ENCODE data around the gene SMDT1.
A peak's percentile ranks its signal among the peaks of the same experiment; 100 is the strongest.
"Not testable (repeated sequence)": the region's sequence is repeated elsewhere in the genome, so short reads cannot be mapped to it uniquely, and the experiment has no call there.

SMDT1 gene

DNA sequence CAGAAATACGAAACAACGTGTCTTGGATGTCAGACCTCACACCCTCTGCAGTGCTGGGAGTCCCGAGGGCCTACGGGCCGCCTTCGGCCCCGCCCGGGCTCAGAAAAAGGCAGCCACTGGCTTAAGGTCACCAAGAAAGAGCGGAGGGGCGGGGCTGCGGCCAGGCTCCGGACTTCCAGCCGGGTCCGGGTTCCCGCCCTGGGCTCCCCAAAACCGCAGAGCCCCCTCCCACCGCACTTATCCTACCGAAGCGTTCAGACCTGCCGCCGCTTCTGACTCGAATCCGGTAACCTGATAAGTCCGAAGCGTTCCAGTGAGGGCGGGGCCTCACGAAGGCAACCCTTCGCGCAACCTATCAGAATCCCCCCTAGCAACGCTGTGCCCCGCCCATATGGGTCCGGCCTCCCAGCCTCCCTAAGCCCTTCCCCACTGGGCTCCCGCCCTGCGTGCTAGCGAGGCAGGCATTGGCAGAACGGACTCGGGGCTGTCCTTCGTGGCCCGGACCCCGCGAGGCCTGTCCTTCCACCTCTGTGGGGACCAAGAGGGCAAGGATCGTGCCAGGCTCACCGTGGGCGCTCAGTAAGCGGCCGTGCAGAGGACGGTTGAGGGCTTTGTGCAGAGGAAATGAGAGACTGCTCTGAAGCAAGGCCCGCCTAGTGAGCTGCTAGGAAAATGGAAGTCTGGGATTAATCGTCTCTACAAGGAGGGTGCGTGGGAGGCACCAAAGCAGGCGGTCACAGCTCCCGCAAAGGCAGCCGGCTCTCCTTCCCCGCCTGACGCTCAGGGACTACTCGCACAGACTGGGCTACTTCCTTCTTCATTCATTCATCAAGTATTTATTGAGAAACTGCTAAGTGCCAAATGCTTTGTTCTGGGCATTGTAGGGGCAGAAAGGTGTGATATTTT, 8.7 kb upstream of the SMDT1 start, which contains the start of gene NAGA:
NAGA (minus strand) TSS at position 296 of the 906 bp plus-strand sequence. CDS start 515 bp downstream, outside the sequence.
- peak; percentile 63 to 81 (median 74) for DNase-seq

DNA sequence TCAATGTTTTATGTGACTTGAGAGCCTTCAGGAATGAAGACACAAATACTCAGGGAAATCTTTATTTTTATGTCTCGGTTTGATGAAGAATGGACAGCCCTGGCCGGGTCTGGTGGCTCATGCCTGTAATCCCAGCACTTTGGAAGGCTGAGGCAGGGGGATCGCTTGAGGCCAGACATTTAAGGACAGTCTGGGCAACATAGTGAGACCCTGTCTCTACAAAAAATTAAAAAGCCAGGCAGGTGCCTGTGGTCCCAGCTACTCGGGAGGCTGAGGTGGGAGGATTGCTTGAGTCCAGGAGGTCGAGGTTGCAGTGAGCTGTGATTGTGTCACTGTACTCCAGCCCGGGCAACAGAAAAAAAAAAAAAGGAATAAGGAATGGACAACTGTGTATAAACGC, 8.0 kb upstream of the SMDT1 start:
- not testable (repeated sequence) for DNase-seq

DNA sequence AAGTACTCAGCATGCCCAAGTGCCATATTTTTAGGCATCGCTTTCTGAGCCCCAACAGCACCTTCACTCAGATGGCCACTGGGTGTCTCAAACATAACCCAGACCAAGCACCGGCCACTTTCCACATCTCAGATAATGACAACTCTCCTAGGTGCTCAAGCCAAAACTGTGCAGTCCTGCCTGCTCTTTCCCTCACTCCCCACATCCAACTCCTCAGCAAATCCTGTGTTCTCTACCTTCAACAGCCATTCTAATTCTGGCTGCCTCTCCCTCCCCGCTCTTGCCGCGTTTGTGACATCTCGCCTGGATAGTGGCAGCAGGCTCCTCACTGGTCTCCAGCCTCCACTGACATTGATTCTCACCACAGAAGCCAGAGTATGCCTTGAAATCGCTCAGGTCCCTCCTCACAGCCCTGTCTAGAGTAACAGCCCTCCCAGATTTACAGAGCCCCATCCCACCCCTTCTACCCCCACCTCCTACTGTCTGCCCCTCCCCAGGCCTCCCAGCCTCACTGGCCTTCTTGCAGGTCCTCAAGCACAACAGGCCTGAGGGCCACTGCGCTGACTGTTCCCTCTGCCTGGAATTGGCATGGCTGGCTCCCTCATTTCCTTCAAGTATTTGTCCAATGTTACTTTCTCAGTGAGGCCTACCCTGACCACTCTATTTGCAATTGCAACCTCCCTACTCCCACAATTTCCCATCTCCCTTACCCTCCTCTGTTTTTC, 6.7 kb upstream of the SMDT1 start:
- no peak for DNase-seq

DNA sequence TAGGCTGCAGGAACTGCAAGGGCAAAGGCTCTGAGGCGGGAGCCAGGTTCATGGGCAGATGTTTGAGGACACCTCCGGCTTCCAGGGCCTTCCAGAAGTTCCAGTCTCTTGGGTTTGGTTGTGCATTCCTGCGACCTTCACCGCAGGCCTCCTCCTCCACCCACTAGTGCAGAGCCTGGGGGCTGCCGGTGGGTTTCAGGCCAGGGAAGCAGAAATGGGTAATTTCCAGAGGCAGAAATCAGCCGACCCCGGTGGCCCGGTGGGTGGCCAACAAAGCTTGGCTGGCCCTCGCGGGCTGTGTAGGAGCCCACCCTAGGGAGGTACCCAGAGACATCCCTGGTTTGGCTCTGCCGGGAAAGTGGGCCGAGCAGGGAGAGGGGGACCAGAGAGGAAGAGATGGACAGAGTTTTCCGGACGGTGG, 5.9 kb upstream of the SMDT1 start:
- no peak for DNase-seq

DNA sequence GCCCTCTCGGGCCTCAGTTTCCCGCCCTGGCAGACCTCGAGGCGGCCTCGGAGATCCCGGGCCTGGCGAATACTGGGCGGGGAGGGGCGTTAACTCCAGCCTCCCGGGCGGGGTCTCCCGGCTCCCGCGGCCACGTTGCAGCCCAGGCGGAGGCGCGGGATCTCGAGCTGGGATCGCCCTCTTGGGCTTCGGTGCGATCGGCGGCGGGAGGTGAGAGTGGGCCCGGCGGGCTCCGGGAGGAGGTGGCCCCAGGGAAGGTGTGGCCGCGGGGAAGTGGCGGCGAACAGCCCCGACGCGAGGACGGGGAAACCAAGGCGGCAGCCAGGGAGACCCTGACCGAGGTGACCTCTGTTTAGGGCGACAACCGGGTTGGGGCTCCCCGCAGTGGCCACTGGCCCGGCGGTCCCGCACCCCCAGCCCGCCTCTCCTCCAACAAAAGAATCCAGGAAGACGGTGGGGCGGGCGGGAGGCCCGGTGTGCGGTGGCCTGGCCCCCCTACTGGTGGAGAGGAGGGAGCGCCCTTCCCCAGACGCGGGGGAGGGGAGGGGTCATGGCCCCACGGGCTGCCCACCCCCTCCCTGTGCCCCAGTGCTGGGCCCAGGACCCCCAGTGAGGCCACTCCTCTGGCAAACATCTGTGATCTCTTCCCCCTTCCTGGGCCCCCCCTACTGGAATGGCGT, 5.2 kb upstream of the SMDT1 start, which contains the start of gene PHETA2:
PHETA2 (plus strand) TSS at position 117 of the 680 bp plus-strand sequence. CDS start 3,046 bp downstream, outside the sequence.
- peak in 3 of 4 experiments; percentile 23 to 55 (median 24) for DNase-seq

DNA sequence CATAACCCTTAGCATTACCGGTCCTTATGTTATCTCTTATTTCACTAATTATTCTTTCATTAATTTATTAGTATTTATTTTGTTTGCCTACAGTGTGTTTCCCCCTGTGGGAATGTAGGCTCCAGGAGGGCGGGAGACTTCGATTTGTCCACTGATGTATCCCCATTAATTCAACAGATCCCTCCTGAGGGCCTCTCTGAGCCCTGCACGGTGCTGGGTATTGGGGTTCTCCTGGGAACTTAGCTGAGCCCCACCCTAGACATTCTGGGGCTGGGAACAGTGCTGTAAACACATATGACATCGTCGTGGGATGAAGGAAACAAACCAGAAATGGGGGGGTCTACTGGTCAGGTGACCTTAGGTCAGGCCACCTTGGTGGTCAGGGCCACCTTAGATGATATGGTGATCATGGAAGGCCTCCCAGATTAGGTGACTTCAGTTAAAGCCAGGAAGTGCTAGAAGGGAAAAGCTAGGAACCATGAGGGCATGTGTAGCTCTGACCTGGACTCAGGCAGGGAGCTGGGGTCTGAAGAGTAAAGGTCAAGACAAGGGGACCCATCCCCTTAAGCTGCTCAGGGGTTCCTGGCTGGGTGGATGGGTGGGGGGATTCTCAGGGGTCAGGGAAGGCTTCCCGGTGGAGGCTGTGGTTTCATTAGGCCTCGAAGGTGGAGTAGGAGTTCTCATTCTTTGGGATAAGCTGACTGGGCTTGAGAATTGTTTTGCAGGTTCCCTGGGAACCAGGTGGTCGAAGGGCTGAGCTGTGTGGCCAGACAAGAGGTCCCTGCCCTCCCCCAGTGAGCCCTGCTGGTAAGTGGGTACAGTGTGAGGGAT, 4.4 kb upstream of the SMDT1 start:
- no peak for DNase-seq

DNA sequence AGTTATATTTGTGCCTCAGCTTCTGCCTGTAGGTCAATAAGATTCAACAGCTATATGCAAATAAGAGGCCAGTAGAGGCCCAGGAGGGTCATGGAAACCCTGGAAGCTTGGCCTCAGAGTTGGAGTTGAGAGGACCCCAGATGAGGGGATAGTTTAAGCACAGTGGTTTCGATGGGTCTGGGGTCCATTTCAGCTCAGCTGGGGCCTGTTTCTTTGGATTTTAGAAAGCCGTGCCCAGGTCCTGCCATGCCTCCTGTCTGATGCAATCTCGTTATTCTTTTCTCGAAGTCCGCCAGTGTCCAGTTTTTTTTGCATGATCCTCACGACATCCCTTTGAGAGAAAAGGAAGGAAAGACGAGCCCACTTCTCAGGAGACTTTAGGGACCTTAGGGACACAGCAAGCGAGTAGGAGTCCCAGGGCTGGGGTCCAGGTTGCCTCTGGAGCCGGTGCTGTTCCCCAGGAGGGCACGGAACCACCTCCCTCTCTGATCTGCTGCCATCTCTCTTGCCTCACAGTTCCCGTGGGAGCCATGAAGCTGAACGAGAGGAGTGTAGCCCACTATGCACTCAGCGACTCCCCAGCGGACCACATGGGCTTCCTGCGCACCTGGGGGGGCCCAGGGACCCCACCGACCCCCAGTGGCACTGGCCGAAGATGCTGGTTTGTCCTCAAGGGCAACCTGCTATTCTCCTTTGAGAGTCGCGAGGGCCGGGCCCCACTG, 2.6 kb upstream of the SMDT1 start:
- no peak for DNase-seq

DNA sequence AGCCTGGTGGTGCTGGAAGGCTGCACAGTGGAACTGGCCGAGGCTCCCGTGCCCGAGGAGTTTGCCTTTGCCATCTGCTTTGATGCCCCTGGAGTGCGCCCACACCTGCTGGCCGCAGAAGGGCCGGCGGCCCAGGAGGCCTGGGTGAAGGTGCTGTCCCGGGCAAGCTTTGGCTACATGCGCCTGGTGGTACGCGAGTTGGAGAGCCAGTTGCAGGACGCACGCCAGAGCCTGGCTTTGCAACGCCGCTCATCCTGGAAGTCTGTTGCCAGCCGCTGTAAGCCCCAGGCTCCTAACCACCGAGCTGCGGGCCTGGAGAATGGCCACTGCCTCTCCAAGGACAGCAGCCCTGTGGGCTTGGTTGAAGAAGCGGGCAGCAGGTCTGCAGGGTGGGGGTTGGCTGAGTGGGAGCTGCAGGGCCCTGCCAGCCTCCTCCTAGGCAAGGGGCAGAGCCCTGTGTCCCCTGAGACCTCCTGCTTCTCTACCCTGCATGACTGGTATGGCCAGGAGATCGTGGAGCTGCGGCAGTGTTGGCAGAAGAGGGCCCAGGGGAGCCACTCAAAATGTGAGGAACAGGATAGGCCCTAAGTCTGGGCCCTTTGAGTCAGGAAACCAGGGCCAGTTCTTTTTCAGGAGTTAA, 1.9 kb upstream of the SMDT1 start:
- DNase-seq = no peak

DNA sequence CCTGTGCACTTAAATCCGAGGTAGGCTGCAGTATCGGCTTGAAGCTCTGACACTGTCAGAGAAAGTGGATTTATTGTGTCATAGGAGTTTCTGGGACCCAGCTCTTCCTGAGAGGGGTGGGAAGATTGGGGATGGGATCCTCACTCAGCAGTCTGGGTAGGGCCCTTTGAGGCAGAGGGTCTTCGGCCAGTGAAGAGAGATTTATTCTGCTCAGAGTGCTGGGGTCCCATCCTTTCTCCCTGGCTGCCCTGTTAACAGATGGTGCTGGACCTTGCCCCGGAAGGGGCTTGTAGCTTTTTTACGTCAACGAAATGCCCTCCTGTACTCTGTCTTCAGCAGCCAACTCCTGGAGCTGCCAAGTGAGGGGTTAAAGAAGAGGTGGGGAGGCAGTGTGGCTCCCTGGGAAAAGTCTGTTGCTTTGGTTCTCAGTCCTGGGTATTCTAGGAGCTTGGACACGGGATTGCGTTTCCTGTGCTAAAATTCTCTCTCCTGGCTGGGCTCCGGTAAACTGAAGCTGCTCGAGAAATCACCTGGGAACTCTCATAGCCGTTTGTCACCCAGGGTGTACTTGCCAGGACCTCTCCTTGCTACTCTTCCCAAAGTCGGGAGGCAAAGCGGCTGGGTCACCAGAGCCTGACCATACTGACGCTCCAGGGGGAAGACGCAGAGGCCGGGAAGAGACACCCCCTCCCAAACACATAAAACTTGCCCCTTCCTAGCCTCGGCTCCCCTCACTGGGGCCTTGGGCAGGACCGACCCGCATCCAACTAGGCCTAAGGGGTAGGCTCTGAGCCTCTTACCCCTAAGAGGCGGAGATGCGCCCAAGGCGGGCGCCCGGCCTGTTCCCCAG, 806 bp upstream of the SMDT1 start:
- peak in 1 of 4 experiments; percentile 46 for DNase-seq

DNA sequence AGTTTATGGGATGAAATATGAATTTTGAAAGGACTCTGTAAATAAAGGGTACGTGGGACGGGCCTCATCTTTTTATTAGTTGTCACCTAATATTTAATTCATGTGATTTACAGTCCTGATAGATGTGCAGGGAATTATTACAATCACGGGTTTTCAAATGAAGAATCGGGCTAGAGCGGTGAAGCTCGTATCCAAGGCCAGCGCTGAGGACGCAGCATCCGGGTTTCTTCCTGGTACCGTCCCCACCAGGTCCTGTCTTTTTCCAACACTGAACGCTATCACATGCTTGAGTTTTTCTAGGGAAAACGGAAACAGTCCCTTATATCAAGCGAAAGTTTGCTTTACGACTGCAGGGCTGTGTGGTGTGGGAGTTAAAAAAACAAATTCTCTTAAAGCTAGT, 787 bp downstream of the SMDT1 start:
- DNase-seq = no peak

DNA sequence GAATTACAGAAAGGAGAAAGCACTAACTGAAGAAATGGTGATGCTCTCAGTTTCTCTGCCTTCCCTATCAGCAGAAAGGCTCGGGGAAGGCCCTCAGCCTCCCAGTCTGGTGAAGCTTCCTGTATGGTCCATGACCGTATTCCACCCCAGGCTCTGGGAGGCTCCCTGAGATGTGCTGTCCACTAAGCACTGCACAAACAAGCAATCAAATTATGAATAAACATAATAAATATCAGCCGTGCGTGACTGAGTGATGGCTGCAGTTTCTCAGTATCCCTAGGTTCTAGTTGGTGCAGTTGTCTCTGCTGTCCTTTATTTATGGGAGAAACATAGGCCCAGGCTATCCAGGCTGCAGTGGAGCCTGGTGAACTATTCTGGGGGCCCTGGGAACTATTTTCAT, 3.6 kb downstream of the SMDT1 start:
- DNase-seq = no peak

DNA sequence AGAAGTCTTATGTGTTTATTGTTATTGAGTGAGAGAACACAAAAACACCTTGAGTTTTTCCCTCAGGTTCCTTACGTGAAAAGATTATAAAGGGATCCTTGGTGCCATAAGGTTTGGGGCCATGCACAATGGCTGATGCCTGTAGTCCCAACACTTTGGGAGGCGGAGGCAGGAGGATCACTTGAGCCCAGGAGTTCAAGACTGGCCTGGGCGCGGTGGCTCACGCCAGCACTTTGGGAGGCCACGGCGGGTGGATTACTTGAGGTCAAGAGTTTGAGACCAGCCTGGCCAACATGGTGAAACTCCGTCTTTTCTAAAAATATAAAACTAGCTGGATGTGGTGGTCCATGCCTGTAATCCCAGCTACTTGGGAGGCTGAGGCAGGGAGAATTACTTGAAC, 5.4 kb downstream of the SMDT1 start:
- DNase-seq = no peak

DNA sequence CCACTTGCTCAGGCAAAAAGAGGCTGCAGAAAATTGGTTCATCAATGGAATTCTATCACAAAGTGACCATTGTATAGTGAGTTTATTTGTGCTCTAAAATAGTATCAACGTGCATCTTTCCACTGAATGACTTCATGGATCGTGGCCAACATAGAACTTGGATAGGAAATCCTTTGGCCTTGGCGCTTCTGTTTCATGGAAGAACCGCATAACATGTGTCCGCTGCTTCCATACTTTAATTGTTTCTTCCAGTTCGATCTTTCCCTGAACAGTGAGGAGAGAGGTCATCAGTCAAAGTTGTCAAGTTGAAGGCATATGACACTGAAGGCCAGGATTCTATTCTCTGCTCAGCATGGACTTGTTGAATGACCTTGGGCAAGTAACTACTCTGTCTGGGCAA, 6.6 kb downstream of the SMDT1 start:
- no peak for DNase-seq

DNA sequence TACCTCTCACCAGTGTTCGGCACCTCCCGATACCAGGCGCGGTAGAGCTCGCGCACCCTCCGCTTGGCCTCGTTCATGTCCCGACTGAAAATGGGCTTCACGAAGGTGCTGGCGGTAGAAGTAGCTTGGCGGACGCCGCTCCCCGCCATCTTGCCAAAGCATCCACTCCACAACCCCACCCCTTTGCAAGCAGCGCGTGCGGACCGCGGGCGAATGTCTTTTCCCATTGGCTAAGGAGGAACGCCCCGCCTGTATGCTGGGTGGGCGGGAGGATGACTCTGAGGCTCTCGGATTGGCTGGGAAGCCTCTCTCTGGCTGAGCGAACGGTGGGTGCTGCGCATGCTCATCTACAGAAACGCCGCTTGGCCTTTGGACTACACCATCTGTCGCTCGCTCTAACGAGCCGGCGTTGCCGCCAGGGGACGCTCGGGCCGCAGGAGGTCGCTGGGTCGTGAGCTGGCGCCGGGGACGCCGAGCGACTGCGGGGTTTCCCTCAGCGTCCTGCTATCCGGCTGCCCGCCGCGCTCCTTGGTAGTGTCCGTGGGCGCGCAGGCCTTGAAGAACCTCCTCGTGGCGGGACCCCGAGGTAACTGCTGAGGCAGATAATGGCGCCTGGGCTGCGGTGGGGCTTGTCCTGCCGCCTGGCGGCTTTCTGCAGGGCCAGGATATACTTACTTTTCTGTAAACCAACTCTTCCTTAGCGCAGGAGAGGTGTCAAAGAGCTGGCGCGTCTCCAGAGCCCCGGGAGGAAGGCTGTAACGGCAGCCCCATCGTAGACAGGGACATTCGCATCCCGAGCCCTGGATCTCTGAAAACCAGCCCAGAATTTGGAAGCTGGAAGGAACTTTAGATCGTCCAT, 11.3 kb downstream of the SMDT1 start, which contains the start of gene NDUFA6:
NDUFA6 (minus strand) TSS at position 177 of the 859 bp plus-strand sequence; CDS start at position 149, 28 bp downstream.
- peak; percentile 93 to 96 (median 94) for DNase-seq

DNA sequence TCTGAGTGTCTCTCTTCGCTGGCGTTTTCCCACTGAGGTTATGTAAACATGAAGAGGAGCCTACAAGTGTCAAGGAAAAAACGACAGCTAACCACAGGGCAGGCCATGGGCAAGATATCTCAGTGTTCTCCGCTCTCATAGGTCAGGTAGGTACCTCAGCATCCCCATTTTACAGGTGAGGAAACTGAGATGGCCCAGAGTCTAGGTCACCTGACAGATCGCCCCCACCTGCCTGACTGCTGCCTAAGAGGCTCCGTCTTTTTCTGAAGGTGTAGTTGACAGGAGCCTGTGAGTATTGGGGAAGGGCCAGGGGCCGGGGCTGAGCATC, 11.9 kb downstream of the SMDT1 start:
- no peak for DNase-seq

DNA sequence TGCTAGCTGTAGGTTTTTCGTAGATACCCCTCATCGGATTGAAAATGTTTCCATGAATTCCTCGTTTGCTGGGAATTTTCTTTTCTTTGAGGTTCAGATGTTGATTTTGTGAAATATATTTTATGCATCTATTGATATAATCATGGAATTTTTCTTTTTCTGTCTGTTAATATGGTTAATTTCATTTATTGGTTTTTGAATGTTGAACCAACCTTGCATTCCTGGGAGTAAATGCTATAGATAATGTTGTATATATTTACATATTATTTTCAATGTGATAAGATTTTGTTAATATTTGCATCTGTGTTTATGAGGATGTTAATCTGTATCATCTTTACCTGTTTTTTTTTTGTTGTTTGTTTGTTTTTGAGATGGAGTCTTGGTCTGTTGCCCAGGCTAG, 21.7 kb downstream of the SMDT1 start:
- DNase-seq = no peak

DNA sequence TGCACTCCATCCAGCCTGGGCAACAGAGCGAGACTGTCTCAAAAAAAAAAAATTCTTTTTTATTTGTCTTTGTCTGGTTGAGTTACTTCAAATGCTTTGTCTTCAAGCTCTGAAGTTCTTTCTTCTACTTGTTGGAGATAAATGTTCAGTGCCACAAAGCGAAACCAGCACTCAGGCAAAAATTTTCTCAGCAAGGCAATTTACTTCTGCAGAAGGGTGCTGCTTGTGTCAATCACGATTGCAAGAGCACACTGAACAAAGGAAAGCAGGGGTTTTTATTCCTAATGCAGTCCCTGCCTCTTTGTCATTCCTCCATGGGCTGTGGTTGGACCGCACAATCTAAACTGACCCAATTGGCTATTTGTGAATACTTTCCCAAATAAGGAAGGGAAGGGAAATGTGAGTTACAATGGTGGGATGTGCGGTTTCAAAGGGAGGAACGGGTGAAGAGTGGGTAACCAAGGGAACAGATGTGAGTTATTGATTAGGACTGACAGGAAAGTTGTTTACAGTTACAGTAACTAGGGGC, 24.9 kb downstream of the SMDT1 start:
- not testable (repeated sequence) for DNase-seq

DNA sequence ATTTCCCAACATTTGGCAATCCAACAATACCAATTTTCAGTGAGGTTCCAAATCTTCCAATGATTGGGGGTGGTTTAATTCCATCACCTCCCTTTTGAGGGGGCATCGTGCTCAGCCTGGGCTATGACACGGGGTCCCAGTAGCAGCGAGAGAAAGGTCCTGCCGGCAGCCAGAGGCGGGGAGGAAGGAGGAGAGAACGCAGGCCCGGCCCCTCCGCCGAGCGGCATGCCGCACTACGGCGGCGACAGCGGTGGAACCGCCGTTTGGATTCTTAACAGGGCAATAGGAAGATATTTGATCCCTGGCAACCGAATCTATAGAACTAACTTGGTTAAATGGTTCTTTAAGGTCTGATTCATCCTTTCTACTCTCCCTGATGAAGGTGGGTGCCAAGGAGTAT, 29.3 kb downstream of the SMDT1 start:
- no peak for DNase-seq

DNA sequence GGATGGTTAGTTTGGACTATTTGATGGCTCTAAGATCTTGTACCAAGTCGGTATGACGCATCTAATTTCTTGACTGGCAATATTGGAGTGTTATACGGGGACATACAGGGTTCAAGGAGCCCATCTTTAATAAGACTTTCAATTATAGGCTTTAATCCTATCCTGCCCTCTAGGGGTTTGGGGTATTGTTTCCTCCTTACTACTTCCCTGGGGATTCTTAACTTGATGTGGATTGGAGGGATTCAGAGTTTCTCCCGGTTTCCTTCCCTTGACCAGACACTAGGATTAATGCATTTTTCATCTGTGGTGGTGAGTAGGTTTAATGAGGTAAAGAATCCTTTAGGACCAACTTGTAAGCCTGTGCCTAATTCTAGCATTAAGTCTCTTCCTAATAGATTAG, 32.3 kb downstream of the SMDT1 start:
- DNase-seq = no peak

All from activated naive CD4-positive, alpha-beta T cell (primary cell).